ENCODE measurements around the gene GALNT9. TPM values are rescaled to one million over a fixed set of nuclear protein-coding genes. Genes with fewer than 3 reads are reported as not detected.

GALNT9 gene
- polyA plus RNA-seq, 1 experiment: not detected

DNA sequence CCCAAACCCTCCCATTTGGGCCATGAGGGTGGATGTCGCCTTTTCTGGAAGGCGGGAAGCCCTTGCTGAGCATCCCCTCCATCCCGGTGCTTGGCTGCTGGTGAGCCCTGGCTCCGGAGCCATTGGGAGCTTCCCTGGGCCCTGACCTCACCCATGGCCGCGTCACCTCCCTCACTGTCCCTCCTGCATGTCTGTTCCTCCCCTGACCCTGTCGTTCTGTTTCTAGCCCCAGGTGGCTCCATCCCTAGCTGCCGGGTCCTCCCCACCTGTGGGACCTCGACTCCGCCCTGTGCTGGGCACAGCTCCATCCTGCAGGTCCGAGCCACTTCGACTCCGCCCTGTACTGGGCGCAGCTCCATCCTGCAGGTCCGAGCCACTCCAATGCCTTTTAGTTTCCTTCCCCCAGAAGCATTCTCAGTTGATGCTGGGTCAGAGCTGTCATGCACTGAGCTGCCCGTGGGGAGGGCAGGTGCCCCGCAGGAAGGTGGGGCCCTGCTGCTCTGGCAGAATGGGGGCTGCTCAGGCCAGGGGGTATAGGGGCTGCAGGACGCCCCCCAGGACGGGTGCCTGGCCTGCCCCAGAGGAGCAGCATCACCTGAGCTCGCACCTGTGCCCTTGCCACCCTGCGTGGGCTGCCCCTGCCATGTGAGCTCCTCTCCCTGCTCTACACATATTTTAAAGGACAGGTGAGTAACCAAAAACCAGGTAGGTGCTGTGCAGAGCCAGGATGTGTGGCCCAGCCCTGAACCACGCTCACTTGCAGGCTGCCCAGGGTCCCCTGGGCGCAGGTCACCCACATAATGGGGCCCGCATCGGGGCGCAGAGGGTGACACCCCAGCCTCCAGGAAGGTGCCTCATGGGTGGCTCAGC, 166.1 kb downstream of the GALNT9 start:
- Histone ChIP-seq H3K36me3 (ENCODE audit: control insufficient read depth, insufficient read depth, low read length) (no peaks in the 10 kb centered on the region), H3K4me3 (ENCODE audit: low read depth, low read length) (no peak overlapping the region), H3K27me3 (ENCODE audit: control insufficient read depth, insufficient read depth, low read length) (peaks cover 7% of the 10 kb centered on the region; the same call in 1 of the 2 replicates)
- TF ChIP-seq, protein P1, sequence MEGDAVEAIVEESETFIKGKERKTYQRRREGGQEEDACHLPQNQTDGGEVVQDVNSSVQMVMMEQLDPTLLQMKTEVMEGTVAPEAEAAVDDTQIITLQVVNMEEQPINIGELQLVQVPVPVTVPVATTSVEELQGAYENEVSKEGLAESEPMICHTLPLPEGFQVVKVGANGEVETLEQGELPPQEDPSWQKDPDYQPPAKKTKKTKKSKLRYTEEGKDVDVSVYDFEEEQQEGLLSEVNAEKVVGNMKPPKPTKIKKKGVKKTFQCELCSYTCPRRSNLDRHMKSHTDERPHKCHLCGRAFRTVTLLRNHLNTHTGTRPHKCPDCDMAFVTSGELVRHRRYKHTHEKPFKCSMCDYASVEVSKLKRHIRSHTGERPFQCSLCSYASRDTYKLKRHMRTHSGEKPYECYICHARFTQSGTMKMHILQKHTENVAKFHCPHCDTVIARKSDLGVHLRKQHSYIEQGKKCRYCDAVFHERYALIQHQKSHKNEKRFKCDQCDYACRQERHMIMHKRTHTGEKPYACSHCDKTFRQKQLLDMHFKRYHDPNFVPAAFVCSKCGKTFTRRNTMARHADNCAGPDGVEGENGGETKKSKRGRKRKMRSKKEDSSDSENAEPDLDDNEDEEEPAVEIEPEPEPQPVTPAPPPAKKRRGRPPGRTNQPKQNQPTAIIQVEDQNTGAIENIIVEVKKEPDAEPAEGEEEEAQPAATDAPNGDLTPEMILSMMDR (IDR thresholded peaks at IDR 0.05; ENCODE audit: insufficient read depth, low read depth, low read length): no peak
- POLR2A ChIA-PET: interaction anchor here (0.6 kb wide), 1 partner anchor 401 kb away, joined by 5 read pairs; no protein-coding TSS in a partner anchor
- CTCF ChIA-PET: interaction anchor here (1.1 to 2.5 kb wide), 4 partner anchors 10 to 251 kb away, joined by 3 to 11 read pairs (median 5); no protein-coding TSS in a partner anchor
- DNase-seq (ENCODE audit: low read depth): no peak

DNA sequence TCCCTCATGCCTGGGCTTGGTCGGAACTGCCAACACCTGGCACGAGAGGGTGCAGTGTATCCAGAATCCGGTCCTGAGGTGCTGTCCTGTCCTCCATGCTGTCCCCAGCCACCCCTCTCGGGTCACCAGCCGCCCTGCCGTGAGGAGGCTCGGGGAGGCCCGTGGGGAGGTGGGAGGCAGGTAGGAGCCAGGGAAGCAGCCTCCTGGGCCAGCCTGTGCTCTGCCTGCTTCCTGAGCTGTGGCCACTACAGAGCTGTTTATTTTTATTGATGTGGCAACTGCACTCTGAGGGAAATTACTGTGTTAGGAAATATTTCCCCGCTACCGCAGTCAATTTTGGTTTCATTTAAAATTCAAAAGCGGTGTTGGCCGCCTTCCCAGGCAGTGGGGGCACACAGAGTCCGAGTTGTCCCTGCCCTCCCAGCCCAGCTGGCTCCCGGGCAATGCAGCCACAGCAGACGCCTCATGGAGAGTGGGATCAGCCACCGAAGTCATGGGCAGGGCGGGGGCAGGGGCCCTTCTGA, 166.8 kb downstream of the GALNT9 start:
- CTCF ChIA-PET: interaction anchor here (1.0 to 2.5 kb wide), 5 partner anchors 9 to 399 kb away, joined by 3 to 11 read pairs (median 3); no protein-coding TSS in a partner anchor
- POLR2A ChIA-PET: interaction anchor here (0.6 kb wide), 1 partner anchor 400 kb away, joined by 5 read pairs; no protein-coding TSS in a partner anchor
- TF ChIP-seq, protein P1 (IDR thresholded peaks at IDR 0.05; ENCODE audit: insufficient read depth, low read depth, low read length): no peak
- Histone ChIP-seq H3K4me3 (ENCODE audit: low read depth, low read length) (no peak overlapping the region), H3K36me3 (ENCODE audit: control insufficient read depth, insufficient read depth, low read length) (peaks cover 2% of the 10 kb centered on the region; the same call in 1 of the 2 replicates), H3K27me3 (ENCODE audit: control insufficient read depth, insufficient read depth, low read length) (peaks cover 7% of the 10 kb centered on the region; the same call in 1 of the 2 replicates)
- peak; percentile 50 for DNase-seq (ENCODE audit: low read depth)

DNA sequence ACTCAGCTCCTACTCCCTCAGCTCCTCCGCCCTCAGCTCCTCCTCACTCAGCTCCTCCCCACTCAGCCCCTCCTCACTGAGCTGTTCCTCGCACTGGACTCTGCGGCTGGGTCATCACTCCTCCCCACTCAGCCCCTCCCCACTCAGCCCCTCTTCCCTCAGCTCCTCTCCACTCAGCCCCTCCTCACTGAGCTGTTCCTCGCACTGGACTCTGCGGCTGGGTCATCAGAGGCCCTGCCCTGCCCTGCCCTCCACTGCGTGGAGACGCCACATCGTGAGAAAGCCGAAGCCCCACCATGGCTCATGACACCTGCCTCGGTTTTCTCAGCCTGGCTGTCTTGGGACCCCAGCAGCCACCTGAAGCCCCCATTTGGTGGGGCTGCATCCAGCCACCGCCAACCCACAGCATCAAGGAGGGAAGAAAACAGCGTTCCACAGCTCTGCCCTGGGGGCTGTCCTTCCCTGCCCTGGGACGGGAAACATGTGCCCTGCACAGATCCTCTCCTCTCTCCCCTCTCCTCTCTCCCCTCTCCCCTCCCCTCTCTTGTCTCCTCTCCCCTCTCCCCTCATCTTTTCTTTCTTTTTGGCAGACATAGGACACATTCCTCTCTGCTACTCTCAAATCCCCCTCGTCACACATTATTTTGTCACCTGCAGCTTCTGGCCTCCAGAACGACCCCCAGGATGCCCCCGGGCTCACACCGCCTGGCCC, 167.4 kb downstream of the GALNT9 start:
- DNase-seq (ENCODE audit: low read depth): no peak
- peaks cover 2% of the 10 kb centered on the region; the same call in 1 of the 2 replicates for H3K36me3 ChIP-seq (ENCODE audit: control insufficient read depth, insufficient read depth, low read length)
- TF ChIP-seq, protein P1 (IDR thresholded peaks at IDR 0.05; ENCODE audit: insufficient read depth, low read depth, low read length): no peak
- ChIA-PET POLR2A (interaction anchor here (0.6 kb wide), 1 partner anchor 399 kb away, joined by 5 read pairs; no protein-coding TSS in a partner anchor), CTCF (interaction anchor here (1.0 to 2.5 kb wide), 4 partner anchors 8 to 453 kb away, joined by 3 to 11 read pairs (median 5); no protein-coding TSS in a partner anchor)
- H3K27me3 ChIP-seq (ENCODE audit: control insufficient read depth, insufficient read depth, low read length): 0 out of 2 replicates have a peak, but pooled peaks cover 5% of the 10 kb centered on the region
- H3K4me3 ChIP-seq (ENCODE audit: low read depth, low read length): no peak overlapping the region

DNA sequence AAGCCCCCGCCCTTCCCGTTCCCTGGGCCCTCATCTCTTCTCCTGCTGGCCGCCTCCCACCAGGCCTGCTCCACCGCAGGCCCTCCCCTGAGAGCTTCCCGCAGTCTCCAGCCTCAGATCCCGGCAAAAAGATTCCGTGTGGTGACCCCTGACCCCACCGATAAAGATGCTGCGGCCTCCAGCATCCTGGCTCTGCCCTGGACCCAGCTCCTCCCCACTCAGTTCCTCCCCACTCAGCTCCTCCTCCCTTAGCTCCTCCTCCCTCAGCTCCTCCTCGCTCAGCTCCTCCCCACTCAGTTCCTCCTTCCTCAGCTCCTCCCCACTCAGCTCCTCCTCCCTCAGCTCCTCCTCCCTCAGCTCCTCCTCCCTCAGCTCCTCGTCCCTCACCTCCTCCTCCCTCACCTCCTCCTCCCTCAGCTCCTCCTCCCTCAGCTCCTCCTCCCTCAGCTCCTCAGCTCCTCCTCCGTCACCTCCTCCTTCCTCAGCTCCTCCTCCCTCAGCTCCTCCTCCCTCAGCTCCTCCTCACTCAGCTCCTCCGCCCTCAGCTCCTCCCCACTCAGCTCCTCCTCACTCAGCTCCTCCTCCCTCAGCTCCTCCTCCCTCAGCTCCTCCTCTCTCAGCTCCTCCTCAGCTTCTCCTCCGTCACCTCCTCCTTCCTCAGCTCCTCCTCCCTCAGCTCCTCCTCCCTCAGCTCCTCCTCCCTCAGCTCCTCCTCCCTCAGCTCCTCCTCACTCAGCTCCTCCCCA, 168.2 kb downstream of the GALNT9 start:
- POLR2A ChIA-PET: no interaction called here
- no peak for DNase-seq (ENCODE audit: low read depth)
- Histone ChIP-seq H3K27me3 (ENCODE audit: control insufficient read depth, insufficient read depth, low read length) (0 out of 2 replicates have a peak, but pooled peaks cover 5% of the 10 kb centered on the region), H3K36me3 (ENCODE audit: control insufficient read depth, insufficient read depth, low read length) (peaks cover 2% of the 10 kb centered on the region; the same call in 1 of the 2 replicates), H3K4me3 (ENCODE audit: low read depth, low read length) (no peak overlapping the region)
- TF ChIP-seq, protein P1 (IDR thresholded peaks at IDR 0.05; ENCODE audit: insufficient read depth, low read depth, low read length): no peak
- CTCF ChIA-PET: interaction anchor here (1.0 to 2.7 kb wide), 4 partner anchors 8 to 454 kb away, joined by 3 to 11 read pairs (median 7); no protein-coding TSS in a partner anchor

Measured in BJ (cell line).